Glutamatergic neuron (in vitro differentiated cells): Measurements from ENCODE around the gene UCP2. TPM values are rescaled to one million over a fixed set of nuclear protein-coding genes. Genes with fewer than 3 reads are reported as not detected.
A peak's percentile ranks its signal among the peaks of the same experiment; 100 is the strongest.

Source experiments
- DNase-seq: peaks from one replicate; pipeline ENCODE4 v3.0.0; 2022
- H3K27ac Mint-ChIP-seq: one replicate; pipeline ENCODE4 v1.8.0; 2020; ENCODE audit warnings: mild to moderate bottlenecking, mixed read lengths, inconsistent platforms; ENCODE audit not compliant: unreplicated experiment
- H3K27me3 Mint-ChIP-seq: one replicate; pipeline ENCODE4 v1.8.0; 2020; ENCODE audit warnings: mild to moderate bottlenecking, moderate library complexity, mixed read lengths, inconsistent platforms; ENCODE audit not compliant: unreplicated experiment
- H3K36me3 Mint-ChIP-seq: one replicate; pipeline ENCODE4 v1.8.0; 2020; ENCODE audit warnings: mild to moderate bottlenecking, mixed read lengths, inconsistent platforms; ENCODE audit not compliant: unreplicated experiment
- H3K4me1 Mint-ChIP-seq: one replicate; pipeline ENCODE4 v1.8.0; 2020; ENCODE audit warnings: mild to moderate bottlenecking, low read depth, mixed read lengths, inconsistent platforms; ENCODE audit not compliant: unreplicated experiment
- H3K4me3 Mint-ChIP-seq: one replicate; pipeline ENCODE4 v1.8.0; 2020; ENCODE audit warnings: mild to moderate bottlenecking, mixed read lengths, inconsistent platforms; ENCODE audit not compliant: unreplicated experiment
- H3K9me3 Mint-ChIP-seq: one replicate; pipeline ENCODE4 v1.8.0; 2020; ENCODE audit warnings: mild to moderate bottlenecking, moderate library complexity, mixed read lengths, inconsistent platforms; ENCODE audit not compliant: unreplicated experiment
- total RNA-seq: library from RNA; stranded (reverse); fragmentation: NEBNext Ultra II Directional; extraction: Animal tissue kit (Norgen Biotek cat#: 25700); gene quantifications from one replicate; pipeline ENCODE4 v1.2.1, GENCODE V29; 2021; ENCODE audit not compliant: unreplicated experiment
- TF ChIP-seq, protein P1 (sequence below): fragments of 200-600 bp; sonication (generic); IDR thresholded peaks from one replicate; pipeline ENCODE4 v1.5.0; 2021; ENCODE audit not compliant: partially characterized antibody, unreplicated experiment

The UCP2 gene
- total RNA-seq, 1 donor from 2014 or later, result 91.1 TPM

DNA sequence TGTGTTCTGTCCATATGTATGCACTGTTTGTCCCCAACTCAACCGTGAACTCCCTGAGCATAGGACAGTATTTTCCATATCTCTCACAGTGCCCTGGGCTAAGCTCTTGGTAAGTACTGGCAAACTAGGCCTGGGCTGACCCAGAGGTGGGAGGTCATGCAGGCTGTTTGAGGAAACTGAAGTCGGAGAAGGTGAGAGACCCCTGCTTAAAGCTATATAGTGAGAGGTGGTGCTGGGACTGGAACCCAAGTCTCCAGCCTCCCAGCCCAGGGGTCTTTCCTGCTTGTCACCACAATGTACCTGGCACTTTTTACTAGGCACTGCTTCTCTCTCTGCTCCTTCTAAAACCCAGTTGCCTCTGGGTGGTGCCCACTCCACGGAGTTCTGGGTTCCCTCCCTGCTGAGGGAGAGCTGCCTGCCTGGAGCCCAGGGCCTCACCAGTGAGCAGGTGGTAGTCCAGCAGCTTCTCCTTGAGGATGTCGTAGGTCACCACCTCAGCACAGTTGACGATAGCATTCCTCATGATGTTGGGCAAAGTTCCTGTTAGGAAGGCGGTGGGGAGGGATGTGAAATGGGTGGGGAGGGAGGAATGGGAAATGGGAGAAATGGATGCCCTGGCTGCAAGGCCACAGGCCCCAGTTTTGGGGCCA lies 21.5 kb upstream of the UCP2 start:
- Mint-ChIP-seq H3K4me3 (no peak overlapping the region), H3K9me3 (peaks cover 3% of the 10 kb centered on the region), H3K4me1 (peaks cover 13% of the 10 kb centered on the region), H3K27me3 (peaks cover 2% of the 10 kb centered on the region), H3K27ac (no peak overlapping the region), H3K36me3 (no peaks in the 10 kb centered on the region)
- TF ChIP-seq, protein P1, sequence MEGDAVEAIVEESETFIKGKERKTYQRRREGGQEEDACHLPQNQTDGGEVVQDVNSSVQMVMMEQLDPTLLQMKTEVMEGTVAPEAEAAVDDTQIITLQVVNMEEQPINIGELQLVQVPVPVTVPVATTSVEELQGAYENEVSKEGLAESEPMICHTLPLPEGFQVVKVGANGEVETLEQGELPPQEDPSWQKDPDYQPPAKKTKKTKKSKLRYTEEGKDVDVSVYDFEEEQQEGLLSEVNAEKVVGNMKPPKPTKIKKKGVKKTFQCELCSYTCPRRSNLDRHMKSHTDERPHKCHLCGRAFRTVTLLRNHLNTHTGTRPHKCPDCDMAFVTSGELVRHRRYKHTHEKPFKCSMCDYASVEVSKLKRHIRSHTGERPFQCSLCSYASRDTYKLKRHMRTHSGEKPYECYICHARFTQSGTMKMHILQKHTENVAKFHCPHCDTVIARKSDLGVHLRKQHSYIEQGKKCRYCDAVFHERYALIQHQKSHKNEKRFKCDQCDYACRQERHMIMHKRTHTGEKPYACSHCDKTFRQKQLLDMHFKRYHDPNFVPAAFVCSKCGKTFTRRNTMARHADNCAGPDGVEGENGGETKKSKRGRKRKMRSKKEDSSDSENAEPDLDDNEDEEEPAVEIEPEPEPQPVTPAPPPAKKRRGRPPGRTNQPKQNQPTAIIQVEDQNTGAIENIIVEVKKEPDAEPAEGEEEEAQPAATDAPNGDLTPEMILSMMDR, result no peak
- DNase-seq, result no peak

DNA sequence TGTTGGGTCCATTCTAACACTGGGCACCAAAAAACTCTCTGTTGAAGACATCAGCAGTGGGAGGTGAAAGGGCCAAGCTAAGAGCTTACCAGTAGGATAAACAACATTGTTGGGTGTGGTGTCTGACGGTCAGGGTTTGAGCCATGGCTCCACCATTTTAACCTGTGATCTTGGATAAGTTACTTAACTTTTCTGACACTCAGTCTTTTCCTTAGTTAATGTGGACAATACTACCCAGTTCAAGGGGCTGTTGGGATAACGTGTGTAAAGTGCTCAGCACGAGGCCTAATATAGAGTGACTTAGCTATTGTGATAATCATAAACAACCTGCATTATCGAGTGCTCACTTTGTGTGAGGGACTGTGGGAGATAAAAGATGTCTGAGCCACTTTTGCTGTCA lies 20.2 kb upstream of the UCP2 start:
- Mint-ChIP-seq H3K4me1 (peaks cover 13% of the 10 kb centered on the region), H3K4me3 (no peak overlapping the region), H3K9me3 (peaks cover 3% of the 10 kb centered on the region), H3K27me3 (peaks cover 2% of the 10 kb centered on the region), H3K27ac (no peak overlapping the region), H3K36me3 (no peaks in the 10 kb centered on the region)
- TF ChIP-seq, protein P1, result no peak
- DNase-seq, result no peak

DNA sequence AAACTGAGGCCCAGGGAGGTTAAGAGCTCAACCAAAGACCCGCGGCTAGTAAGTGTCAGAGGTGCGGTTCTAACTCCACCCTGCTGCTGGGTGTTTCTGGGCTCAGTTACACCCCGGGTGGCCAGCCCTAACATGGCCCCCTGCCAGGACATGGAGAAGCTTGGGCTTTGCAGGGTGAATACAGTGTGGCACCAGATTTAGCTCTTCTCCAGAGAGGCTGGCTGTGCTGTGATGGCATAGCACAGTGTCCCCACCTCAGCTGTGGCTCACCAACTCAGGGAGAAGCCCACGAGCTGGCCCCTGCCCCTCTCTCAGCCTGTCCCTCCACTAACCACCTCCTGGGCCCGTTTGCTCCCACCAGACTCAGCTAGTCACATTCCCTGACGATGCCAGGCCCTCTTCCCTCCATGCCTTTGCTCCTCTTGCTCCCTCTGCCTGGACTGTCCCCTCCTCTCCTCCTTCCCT lies 19.2 kb upstream of the UCP2 start:
- no peak for DNase-seq
- H3K36me3 Mint-ChIP-seq, result no peaks in the 10 kb centered on the region
- peaks cover 2% of the 10 kb centered on the region for H3K27me3 Mint-ChIP-seq
- H3K27ac Mint-ChIP-seq, result peak overlapping the region; percentile 83
- TF ChIP-seq, protein P1, result no peak
- H3K4me1 Mint-ChIP-seq, result peaks cover 13% of the 10 kb centered on the region
- peaks cover 3% of the 10 kb centered on the region for H3K9me3 Mint-ChIP-seq
- H3K4me3 Mint-ChIP-seq, result peak overlapping the region; percentile 34

DNA sequence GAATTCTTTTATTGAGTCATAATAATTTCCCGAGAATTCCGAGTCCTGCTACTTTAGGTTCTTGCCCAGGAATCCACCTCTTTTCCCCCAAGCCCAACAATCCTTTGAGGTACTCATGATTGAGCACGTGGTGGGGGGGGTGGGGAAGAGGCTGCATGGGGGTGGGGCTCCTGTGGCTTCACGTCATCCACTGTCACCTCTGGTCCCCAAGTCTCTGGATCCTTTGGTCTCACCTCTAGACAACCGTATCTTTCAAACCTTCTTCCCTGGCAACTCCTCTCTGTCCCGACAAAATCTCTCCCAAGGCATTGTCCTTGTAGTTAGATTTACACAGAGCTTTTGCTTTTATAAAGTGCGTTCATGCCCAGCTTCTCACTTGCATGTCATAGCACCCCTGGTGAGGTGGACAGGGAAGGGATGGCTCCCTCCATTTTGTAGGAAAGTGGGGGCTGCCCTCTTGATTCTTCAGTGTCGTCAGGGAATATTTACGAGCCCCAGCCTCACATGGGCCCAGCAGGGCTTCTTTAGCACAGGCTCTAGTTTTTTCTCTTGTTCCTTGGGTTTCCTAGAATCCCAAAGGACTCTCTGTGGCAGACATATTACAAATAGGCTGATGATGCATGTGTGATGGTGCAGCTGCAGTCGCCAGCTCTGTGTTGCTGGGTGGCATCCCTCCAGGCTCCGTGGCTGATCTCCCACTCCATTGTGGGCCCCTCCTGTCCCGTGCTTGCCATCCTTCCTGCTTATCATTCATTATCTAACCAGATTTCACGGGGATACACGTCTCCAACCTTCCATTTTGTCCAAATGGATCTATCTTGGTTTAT lies 17.9 kb upstream of the UCP2 start:
- H3K27me3 Mint-ChIP-seq, result peaks cover 2% of the 10 kb centered on the region
- H3K36me3 Mint-ChIP-seq, result no peaks in the 10 kb centered on the region
- DNase-seq, result no peak
- no peak overlapping the region for H3K27ac Mint-ChIP-seq
- peaks cover 13% of the 10 kb centered on the region for H3K4me1 Mint-ChIP-seq
- TF ChIP-seq, protein P1, result no peak
- H3K4me3 Mint-ChIP-seq, result no peak overlapping the region
- H3K9me3 Mint-ChIP-seq, result peaks cover 3% of the 10 kb centered on the region
